ENCODE data around the gene WDHD1. TPM values are rescaled to one million over a fixed set of nuclear protein-coding genes. Genes with fewer than 3 reads are reported as not detected.
"Not testable (repeated sequence)": the region's sequence is repeated elsewhere in the genome, so short reads cannot be mapped to it uniquely, and the experiment has no call there.

WDHD1 gene
- total RNA-seq, 2 donors from 2014 or later = 0.14 to 1.8 TPM

DNA sequence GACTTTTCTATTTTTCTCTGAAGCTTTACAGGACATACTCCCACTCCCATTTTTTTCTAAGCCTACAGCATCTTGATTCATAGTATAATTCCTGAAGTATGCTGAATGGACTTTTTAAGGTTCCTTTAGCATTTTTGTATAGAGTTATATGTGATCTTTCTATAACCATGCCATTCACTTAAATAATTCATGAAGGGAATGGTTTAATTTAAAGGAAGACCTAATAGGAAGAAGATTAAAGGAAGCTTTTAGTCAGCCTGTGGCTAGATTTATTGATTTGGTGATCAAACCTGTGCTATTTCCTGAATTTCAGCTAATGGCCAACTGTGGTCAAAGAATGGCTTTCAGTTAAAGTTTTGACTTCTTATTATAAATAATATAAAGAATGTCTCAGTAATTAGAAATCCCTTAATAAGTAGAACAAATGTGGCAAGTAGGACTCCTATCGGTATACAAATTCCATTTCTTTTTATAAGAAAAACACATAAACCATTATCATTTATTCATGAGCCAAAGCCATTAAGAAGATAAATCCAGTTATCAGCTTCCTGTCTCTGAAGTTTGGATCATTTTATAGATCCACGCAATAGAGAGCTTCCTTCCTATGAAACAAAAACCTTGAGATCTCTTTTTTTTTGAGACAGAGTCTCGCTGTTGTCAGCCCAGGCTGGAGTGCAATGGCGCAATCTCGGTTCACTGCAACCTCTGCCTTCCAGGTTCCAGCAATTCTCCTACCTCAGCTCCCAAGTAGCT lies 20.6 kb upstream of the WDHD1 start:
- no peaks in the 10 kb centered on the region for H3K27me3 ChIP-seq (replicated peaks; ENCODE audit: insufficient read depth)
- DNase-seq (ENCODE audit: low spot score) = no peak
- TF ChIP-seq, protein P1, sequence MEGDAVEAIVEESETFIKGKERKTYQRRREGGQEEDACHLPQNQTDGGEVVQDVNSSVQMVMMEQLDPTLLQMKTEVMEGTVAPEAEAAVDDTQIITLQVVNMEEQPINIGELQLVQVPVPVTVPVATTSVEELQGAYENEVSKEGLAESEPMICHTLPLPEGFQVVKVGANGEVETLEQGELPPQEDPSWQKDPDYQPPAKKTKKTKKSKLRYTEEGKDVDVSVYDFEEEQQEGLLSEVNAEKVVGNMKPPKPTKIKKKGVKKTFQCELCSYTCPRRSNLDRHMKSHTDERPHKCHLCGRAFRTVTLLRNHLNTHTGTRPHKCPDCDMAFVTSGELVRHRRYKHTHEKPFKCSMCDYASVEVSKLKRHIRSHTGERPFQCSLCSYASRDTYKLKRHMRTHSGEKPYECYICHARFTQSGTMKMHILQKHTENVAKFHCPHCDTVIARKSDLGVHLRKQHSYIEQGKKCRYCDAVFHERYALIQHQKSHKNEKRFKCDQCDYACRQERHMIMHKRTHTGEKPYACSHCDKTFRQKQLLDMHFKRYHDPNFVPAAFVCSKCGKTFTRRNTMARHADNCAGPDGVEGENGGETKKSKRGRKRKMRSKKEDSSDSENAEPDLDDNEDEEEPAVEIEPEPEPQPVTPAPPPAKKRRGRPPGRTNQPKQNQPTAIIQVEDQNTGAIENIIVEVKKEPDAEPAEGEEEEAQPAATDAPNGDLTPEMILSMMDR (IDR thresholded peaks at IDR 0.05) = no peak
- no peak overlapping the region for H3K27ac ChIP-seq
- peaks cover 11% of the 10 kb centered on the region for H3K36me3 ChIP-seq
- peaks cover 5 to 8% of the 10 kb centered on the region in 2 donors for H3K4me1 ChIP-seq (ENCODE audit: control insufficient read depth in 1 of 2, low read depth in 2 of 2)
- H3K4me3 ChIP-seq = no peak overlapping the region
- no peaks in the 10 kb centered on the region for H3K9me3 ChIP-seq
- no peak for ATAC-seq (ENCODE audit: insufficient number of reproducible peaks, low FRiP score, low read depth)

DNA sequence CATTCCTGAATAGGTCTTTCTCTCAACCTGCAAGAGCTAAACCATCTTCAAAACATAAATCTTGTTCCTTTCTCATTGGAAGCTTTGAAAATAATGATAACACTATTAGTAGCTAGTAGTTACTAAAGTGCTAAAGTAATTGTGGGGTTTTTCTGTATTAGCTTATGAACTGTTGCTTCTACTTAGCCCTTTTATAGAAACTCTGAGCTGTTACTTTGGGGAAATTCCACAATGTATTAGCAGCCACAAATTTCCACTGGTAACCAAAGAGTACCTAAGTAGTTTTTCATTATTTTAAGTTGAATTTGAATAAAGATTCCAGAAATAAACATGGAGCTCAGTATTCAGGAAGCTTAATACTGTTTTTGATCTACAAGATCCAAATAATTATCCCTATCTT lies 18.2 kb upstream of the WDHD1 start:
- Histone ChIP-seq H3K36me3 (peaks cover 11% of the 10 kb centered on the region), H3K27me3 (replicated peaks; ENCODE audit: insufficient read depth) (no peaks in the 10 kb centered on the region), H3K9me3 (no peaks in the 10 kb centered on the region), H3K4me3 (no peak overlapping the region), H3K27ac (no peak overlapping the region), H3K4me1 (ENCODE audit: control insufficient read depth in 1 of 2, low read depth in 2 of 2) (no peaks in the 10 kb centered on the region)
- ATAC-seq (ENCODE audit: insufficient number of reproducible peaks, low FRiP score, low read depth) (no peak), DNase-seq (ENCODE audit: low spot score) (no peak)
- TF ChIP-seq, protein P1 (IDR thresholded peaks at IDR 0.05) = no peak

DNA sequence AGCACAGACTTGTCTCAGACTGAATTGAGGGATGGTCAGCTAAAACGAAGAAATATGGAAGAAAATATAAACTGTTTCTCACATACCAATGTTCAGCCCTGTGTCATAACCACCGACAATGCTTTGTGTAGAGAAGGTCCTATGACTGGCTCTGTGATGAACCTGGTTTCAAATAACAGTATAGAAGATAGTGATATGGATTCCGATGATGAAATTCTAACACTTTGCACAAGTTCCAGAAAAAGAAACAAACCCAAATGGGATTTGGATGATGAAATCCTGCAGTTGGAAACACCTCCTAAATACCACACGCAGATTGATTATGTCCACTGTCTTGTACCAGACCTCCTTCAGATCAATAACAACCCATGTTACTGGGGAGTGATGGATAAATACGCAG lies 16.6 kb upstream of the WDHD1 start:
- Histone ChIP-seq H3K9me3 (no peaks in the 10 kb centered on the region), H3K4me3 (no peak overlapping the region), H3K4me1 (ENCODE audit: control insufficient read depth in 1 of 2, low read depth in 2 of 2) (no peaks in the 10 kb centered on the region), H3K27me3 (replicated peaks; ENCODE audit: insufficient read depth) (no peaks in the 10 kb centered on the region), H3K27ac (no peak overlapping the region), H3K36me3 (peaks cover 11% of the 10 kb centered on the region)
- ATAC-seq (ENCODE audit: insufficient number of reproducible peaks, low FRiP score, low read depth) (no peak), DNase-seq (ENCODE audit: low spot score) (no peak)
- TF ChIP-seq, protein P1 (IDR thresholded peaks at IDR 0.05) = no peak

DNA sequence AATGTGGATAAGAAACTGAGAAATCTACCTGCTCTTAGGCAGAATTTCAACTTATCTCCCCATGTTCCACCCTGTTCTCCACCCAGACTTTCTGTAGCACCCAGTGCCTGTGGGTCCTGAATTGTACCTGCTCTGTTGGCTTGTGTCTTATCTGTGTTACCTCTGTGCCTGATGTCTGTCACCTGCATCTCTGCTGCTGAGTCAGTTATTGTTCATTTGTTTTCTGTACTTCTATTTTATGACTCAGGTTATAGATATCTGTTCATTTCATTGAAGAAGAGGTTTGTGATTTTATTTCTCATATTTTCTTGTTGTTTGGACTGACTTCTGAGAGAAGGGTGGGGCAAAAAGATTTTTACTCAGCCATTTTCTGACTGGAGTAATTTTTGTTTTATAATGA lies 11.8 kb upstream of the WDHD1 start:
- no peak for ATAC-seq (ENCODE audit: insufficient number of reproducible peaks, low FRiP score, low read depth)
- DNase-seq (ENCODE audit: low spot score) = no peak
- Histone ChIP-seq H3K36me3 (peaks cover 13% of the 10 kb centered on the region), H3K4me3 (no peak overlapping the region), H3K27me3 (replicated peaks; ENCODE audit: insufficient read depth) (no peaks in the 10 kb centered on the region), H3K4me1 (ENCODE audit: control insufficient read depth in 1 of 2, low read depth in 2 of 2) (no peaks in the 10 kb centered on the region), H3K9me3 (no peaks in the 10 kb centered on the region), H3K27ac (no peak overlapping the region)
- TF ChIP-seq, protein P1 (IDR thresholded peaks at IDR 0.05) = no peak

DNA sequence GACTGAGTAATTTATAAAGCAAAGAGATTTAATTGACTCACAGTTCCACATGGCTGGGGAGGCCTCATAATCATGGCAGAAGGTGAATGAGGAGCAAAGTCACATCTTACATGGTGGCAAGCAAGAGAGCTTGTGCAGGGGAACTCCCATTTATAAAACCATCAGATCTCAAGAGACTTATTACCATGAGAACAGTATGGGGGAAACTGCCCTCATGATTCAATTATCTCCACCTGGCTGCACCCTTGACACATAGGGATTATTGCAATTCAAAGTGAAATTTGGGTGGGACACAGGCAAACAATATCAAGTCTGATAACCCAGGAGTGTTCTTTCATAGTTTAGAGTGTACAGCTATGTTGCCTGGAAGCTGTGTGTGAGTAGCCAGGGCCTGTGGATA lies 11.1 kb upstream of the WDHD1 start:
- not testable (repeated sequence) for H3K4me3 ChIP-seq; H3K36me3 ChIP-seq; H3K27ac ChIP-seq; H3K9me3 ChIP-seq; DNase-seq (ENCODE audit: low spot score); H3K27me3 ChIP-seq (replicated peaks; ENCODE audit: insufficient read depth); H3K4me1 ChIP-seq (ENCODE audit: control insufficient read depth in 1 of 2, low read depth in 2 of 2); ATAC-seq (ENCODE audit: insufficient number of reproducible peaks, low FRiP score, low read depth)

DNA sequence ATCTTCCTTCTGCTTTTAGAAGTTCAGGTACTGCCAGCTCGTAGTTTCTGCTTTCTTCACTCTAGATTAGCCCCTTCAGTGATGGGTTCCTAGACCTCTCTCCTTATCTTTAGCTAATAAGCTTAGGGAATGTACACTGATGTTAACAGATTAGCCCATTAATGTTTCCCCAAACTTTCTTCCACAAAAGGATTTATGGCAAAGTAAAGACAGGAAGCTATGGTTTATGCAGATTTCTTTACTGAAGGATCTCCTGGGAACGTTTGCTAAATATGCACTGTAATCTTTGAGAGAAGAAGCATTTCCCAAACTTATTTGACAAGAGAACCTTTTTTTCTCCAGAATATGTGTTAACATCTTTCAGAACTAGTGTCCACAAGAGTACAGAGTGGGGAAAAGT lies 4.3 kb upstream of the WDHD1 start:
- H3K36me3 ChIP-seq = peaks cover 4% of the 10 kb centered on the region
- H3K27me3 ChIP-seq (replicated peaks; ENCODE audit: insufficient read depth) = no peaks in the 10 kb centered on the region
- DNase-seq (ENCODE audit: low spot score) (no peak), ATAC-seq (ENCODE audit: insufficient number of reproducible peaks, low FRiP score, low read depth) (no peak)
- TF ChIP-seq, protein P1 (IDR thresholded peaks at IDR 0.05) = no peak
- no peaks in the 10 kb centered on the region for H3K9me3 ChIP-seq
- no peak overlapping the region for H3K27ac ChIP-seq
- peaks cover 21 to 23% of the 10 kb centered on the region in 2 donors for H3K4me1 ChIP-seq (ENCODE audit: control insufficient read depth in 1 of 2, low read depth in 2 of 2)
- no peak overlapping the region for H3K4me3 ChIP-seq

Data from thoracic aorta (tissue), 2 donors.